ENCODE data around the gene ST3GAL2.

The ST3GAL2 gene

GRCh38 chr16:70438969-70439862 lies at the start of gene ST3GAL2:
Gene ST3GAL2, minus strand, starts transcription at chr16:70439100. Its CDS starts 40,570 bp downstream, at chr16:70398530.
- DNase-seq (ENCODE audit: low read depth) = peak; percentile 81

- no peak for DNase-seq (ENCODE audit: low read depth)
Measured at GRCh38 chr16:70484867-70485266, 46.0 kb upstream of the ST3GAL2 start.

GRCh38 chr16:70483426-70483825 lies 44.5 kb upstream of the ST3GAL2 start:
- no peak for DNase-seq (ENCODE audit: low read depth)

- DNase-seq (ENCODE audit: low read depth) = no peak
Measured at GRCh38 chr16:70482624-70483023, 43.7 kb upstream of the ST3GAL2 start.

GRCh38 chr16:70481929-70482536 lies 43.1 kb upstream of the ST3GAL2 start:
- no peak for DNase-seq (ENCODE audit: low read depth)

GRCh38 chr16:70480127-70481105 lies 41.5 kb upstream of the ST3GAL2 start:
- no peak for DNase-seq (ENCODE audit: low read depth)

- no peak for DNase-seq (ENCODE audit: low read depth)
Measured at GRCh38 chr16:70478912-70479341, 40.0 kb upstream of the ST3GAL2 start.

GRCh38 chr16:70478169-70478568 lies 39.3 kb upstream of the ST3GAL2 start:
- DNase-seq (ENCODE audit: low read depth) = no peak

- DNase-seq (ENCODE audit: low read depth) = no peak
Measured at GRCh38 chr16:70476272-70477020, 37.5 kb upstream of the ST3GAL2 start.

- DNase-seq (ENCODE audit: low read depth) = no peak
Measured at GRCh38 chr16:70475054-70475871, 36.4 kb upstream of the ST3GAL2 start.

- DNase-seq (ENCODE audit: low read depth) = no peak
Measured at GRCh38 chr16:70474320-70475053, 35.6 kb upstream of the ST3GAL2 start.

GRCh38 chr16:70473446-70474319 lies 34.8 kb upstream of the ST3GAL2 start:
- DNase-seq (ENCODE audit: low read depth) = no peak

- DNase-seq (ENCODE audit: low read depth) = no peak
Measured at GRCh38 chr16:70472786-70473433, 34.0 kb upstream of the ST3GAL2 start.

GRCh38 chr16:70470927-70471341 lies 32.0 kb upstream of the ST3GAL2 start:
- DNase-seq (ENCODE audit: low read depth) = no peak

- DNase-seq (ENCODE audit: low read depth) = no peak
Measured at GRCh38 chr16:70470141-70470926, 31.4 kb upstream of the ST3GAL2 start.

GRCh38 chr16:70468776-70469525 lies 30.1 kb upstream of the ST3GAL2 start:
- DNase-seq (ENCODE audit: low read depth) = no peak

- DNase-seq (ENCODE audit: low read depth) = no peak
Measured at GRCh38 chr16:70467608-70468007, 28.7 kb upstream of the ST3GAL2 start.

Measured in stimulated activated CD8-positive, alpha-beta memory T cell treated with anti-CD3 and anti-CD28 coated beads, Interleukin-15, amount 100 ng/mL, for 24 hours (primary cell).